DLD1 (cell line): ENCODE data around the gene CHRND.
"Not testable (repeated sequence)": the region's sequence is repeated elsewhere in the genome, so short reads cannot be mapped to it uniquely, and the experiment has no call there.

Experiments
- in situ Hi-C: cut with HindIII; loops from 2 replicates; pipeline ENCODE4 v1.10.0; 2017; ENCODE audit warnings: low sequenced_read_pairs

CHRND gene

DNA sequence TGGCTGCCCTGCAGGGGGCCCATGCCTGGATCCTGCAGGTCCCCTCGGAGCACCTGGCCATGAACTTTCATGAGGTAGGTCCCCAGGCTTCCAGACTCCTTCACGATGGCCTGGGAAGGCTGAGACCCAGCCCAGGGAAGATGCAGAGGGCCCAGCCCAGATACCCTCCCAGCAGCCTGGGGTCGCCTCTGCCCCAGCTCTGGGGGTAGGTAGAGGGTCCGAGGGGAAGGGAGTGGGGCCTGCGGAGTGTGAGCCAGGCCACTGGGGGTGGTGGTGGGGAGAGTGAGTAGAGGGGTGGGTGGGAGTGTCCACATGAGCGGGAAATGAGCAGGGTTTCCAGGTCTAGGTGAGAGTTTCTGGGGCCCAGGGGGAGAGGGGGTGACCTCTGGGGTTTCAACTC is 1.2 kb upstream of the CHRND start:
- in situ Hi-C loops, result no loop called here

DNA sequence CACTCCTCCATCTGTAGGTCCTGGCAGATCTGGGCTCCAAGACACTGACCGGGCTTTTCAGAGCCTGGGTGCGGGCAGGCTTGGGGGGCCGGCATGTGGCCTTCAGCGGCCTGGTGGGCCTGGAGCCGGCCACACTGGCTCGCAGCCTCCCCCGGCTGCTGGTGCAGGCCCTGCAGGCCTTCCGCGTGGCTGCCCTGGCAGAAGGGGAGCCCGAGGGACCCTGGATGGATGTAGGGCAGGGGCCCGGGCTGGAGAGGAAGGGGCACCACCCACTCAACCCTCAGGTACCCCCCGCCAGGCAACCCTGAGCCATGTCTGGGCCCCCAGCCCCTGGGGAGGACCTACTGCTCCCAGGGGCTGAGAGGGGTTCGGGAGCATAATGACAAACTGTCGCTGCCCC is 761 bp upstream of the CHRND start:
- in situ Hi-C loops, result no loop called here

DNA sequence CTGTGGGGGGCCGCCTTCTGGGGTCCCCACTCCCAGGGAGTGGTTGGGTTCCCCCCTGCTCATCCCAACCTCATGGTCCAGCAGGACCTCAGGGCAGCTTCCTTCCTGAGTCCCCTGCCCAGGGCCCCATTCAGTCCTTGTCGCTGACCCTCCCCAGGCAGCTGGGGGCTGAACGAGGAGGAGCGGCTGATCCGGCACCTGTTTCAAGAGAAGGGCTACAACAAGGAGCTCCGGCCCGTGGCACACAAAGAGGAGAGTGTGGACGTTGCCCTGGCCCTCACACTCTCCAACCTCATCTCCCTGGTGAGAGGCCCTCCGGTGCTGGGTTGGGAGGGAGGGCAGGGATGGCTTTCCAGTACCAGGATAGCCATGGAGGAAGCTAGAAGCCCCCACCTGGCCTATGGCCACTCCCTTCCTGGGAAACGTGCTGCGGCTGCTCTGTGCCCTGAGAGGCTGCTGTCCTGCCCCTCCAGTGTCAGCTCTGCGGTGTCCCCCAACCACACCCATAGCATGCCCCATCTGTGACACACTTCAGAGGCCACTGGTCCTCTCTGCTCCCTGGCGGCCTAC is 497 bp downstream of the CHRND start:
- in situ Hi-C loops, result no loop called here

DNA sequence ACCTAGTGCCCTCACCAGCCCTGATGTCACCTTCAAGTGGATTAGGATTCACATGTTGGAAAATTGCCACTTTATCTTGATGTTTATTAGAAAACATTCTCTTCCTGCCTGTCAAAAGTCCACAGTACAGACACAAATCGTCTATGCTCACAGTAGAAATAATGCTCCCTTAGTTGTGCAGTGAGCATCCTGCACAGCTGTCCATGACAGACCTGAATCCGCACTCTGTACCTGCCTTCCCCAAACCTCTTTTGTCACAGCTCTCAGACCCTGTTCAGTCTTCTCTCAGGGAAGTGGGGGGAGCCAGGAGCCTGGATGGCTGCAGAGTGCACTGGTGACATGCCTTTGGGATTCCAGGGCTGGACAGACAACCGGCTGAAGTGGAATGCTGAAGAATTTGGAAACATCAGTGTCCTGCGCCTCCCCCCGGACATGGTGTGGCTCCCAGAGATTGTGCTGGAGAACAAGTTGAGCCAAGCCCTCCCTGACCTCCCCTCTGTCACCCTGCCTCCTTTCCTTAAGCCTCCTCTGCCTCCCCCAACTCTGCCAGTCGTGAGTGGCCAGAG is 2.0 kb downstream of the CHRND start:
- in situ Hi-C loops, result no loop called here

DNA sequence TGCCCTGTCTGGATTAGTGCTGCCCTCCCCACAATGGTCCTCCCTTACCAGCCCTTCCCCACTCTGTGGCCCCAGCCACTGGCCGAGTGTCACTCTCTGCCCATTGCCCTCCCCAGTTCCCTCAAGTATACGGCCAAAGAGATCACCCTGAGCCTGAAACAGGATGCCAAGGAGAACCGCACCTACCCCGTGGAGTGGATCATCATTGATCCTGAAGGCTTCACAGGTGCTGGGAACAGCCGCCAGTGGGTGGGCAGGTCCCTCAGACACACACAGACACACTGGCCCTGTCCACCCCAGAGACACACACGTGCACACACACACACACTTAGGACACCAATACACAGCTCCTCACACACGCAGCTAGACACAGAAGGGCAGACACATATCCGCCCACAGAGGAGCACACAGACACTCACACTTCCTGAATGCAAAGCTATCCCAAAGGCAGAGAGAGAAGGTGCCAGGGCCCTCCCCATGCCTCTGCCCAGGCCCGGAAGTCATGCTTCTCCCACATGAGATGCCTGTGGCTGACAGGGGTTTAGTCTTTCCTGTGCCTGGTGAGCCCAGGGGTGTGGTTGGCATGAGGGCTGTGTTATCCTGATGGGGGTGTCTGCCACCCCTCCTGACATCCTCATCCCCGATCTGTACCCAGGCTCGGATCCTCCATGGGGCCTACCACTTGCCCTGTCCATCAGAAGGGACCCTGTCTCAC is 2.9 kb downstream of the CHRND start:
- in situ Hi-C loops, result no loop called here

DNA sequence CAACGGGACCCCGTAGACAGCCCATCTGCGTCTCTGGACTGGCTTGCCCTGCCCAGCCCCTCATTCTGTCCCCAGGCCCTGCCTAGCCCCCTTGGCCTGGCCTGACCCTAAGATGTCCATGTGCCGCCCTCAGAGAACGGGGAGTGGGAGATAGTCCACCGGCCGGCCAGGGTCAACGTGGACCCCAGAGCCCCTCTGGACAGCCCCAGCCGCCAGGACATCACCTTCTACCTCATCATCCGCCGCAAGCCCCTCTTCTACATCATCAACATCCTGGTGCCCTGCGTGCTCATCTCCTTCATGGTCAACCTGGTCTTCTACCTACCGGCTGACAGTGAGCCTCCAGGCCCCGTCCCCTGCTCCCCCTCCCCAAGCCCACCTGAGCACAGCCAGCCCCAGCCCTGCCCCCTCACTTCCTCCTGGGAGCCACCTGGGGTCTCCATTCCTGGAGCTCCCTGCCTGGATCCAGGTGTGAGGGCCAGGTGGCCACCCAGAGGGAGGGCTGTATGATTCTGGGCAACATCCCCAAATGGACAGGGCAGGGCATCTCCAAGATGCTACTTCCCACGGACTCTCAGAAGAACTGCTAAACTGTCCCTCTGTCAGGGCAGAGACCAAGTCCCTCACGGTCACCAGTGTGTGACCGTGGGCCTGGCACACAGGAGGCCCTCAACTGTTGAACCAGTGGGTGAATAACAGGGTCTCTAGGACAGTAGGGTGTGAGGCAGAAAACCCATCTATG is 4.0 kb downstream of the CHRND start:
- in situ Hi-C loops, result no loop called here

DNA sequence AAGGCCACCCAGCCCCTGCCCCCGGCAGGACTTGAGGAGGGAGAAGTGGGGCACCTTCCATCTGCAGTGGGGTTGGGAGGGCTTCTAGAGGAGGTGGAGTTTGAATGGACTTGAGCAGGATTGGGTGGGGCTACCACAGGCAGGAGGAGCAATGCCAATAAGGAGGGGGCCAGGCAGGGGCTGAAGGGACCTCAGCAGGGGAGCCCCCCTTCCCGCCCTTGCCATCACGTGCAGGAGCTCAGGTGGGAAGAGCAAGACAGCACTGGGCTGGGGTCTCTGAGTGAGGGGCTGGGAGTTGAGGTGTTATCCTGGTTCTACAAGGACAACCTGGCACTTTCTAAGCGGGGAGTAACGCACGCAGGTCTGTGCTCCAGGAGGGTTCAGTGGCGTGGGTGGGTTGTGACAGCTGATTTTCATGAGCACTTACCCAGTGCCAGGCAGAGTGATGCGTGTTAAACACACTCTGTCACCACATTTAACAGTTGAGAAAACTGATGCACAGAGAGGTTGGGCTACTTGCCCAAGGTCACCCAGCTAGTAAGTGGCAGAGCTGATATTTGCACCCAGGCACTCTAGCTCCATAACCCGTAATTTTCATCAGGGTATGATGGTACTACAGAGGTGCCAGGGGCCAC is 4.8 kb downstream of the CHRND start:
- in situ Hi-C loops, result no loop called here

DNA sequence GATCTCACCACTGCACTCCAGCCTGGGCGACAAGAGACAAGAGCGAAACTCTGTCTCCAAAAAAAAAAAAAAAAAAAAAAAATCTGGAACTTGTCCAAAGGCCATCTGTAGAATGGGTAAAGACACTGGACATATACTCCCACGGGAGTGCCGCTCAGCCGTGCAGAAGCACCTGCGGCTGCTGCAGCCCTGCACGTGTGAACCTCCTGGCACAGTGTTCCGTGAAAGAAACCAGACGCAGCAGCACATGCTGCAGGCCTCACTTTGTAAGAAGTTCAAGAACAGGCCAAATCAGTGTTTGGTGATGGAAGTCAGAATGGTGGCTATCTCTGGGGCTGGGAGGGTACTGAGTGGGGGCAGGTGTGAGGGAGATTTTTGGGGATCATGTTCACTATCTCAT is 6.5 kb downstream of the CHRND start:
- in situ Hi-C loops, result no loop called here

DNA sequence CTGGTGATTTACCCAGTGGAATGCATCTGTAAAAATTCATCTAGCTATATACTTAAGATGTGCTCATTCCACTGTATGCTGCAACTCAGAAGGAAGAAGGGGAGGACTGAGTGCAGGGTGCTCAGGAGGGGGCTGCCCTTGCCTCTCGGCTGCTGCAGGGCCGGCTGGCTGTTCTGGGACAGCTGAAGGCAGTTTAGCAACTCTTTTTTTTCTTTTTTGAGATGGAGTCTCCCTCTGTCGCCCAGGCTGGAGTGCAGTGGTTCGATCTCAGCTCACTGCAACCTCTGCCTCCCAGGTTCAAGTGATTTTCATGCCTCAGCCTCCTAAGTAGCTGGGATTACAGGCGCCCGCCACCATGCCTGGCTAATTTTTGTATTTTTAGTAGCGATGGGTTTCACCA is 6.9 kb downstream of the CHRND start:
- in situ Hi-C loops, result not testable (repeated sequence)

DNA sequence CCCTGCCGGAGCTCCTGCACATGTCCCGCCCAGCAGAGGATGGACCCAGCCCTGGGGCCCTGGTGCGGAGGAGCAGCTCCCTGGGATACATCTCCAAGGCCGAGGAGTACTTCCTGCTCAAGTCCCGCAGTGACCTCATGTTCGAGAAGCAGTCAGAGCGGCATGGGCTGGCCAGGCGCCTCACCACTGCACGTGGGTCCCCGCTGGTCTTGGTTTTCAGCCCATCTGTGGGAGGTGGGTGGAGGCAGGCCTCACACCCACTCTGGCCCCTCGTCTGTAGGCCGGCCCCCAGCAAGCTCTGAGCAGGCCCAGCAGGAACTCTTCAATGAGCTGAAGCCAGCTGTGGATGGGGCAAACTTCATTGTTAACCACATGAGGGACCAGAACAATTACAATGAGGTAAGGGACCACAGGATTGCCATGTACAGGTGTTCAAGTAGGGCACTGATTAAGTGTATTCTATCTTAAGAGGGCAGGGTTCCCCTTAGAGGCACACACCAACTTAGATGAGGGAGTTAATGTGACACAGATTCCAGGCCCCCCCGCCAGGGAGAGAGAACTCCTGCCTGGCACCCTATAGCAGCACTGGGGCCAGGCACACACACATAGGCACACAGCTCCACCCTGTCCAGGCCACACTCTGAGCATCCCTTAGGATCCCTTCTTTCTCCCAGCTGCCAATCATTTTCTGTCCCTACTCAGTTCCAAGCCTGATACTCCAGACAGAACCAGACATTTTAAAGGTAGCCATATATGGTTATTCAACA is 8.2 kb downstream of the CHRND start:
- in situ Hi-C loops, result no loop called here

DNA sequence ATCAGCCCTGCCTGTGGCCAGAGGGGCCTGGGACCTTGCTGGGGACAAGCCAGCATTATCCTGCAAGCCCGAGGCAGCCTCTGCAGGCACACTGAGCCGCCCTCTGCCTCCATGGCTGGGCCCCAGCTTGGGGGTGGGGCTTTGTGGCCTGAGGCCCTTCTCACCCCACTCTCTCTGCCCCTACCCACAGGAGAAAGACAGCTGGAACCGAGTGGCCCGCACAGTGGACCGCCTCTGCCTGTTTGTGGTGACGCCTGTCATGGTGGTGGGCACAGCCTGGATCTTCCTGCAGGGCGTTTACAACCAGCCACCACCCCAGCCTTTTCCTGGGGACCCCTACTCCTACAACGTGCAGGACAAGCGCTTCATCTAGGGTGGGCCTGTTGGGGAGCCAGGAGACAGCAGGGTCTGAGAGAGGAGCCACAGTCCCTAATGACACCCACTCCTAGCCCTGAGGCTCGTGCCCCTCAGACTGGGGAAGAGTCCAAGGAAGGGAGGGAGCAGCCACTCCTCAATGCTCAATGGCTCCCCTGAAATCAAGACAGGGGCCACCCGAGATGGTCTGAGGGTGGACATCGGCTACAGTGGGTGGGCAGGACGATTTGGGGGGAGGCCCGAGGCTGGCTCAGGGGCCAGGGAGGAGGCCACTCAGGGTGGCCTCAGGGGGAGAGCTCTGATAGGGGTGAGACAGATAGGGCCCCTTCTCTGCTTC is 9.1 kb downstream of the CHRND start:
- in situ Hi-C loops, result no loop called here

DNA sequence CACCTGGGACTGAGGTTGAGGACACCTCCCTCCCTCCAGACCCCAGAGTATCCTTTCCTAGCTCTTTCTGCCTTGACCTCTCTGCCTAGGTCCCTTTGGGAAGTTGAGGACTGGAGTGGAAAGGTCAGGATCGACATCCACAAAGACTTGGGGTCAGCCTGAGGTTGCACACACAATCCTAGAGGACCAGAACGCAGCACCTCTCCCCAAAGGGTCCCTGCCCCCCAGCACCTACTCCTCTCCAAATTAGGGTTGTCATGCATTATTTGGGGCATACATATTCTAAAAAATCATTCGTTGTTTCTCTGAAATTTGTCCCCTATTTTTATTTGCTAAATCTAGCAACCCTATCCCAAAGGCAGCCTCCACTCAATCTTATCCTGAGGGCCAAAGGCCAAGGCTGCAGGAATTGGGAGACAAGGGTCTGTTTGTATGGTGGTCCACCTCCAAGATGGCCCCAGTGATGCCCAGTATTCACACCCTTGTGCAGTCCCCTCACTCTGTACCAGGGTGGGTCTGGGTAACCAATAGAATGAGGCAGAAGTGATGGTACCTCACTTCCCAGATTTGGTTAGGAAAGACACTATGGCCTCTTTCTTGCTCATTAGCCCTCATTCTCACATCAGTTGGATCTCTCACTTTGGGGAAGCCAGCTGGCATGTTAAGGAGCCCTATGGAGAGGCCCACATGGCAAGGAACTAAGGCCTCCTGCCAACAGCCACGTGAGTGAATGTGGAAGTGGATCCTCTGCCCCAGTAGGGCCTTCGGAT is 10.0 kb downstream of the CHRND start:
- in situ Hi-C loops, result no loop called here

DNA sequence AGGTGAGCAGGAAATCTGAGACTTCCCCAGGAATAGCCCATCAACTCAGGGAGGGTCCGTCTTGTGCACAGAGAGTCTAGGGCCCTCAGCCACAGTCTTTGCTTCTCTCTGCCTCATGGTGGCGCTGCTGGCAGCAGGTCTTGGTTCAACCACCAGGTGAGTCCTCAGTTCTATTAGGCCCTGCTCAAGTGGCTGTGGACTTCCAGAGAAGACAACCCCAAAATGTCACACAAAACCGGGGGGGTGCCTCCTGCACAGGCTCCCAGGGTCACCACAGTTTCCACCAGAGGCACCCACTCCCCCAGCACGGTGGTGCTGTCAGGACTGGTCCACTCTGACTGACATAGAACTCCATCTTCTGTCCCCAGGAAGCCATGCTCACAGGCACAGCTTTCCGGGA is 11.1 kb downstream of the CHRND start:
- in situ Hi-C loops, result no loop called here

DNA sequence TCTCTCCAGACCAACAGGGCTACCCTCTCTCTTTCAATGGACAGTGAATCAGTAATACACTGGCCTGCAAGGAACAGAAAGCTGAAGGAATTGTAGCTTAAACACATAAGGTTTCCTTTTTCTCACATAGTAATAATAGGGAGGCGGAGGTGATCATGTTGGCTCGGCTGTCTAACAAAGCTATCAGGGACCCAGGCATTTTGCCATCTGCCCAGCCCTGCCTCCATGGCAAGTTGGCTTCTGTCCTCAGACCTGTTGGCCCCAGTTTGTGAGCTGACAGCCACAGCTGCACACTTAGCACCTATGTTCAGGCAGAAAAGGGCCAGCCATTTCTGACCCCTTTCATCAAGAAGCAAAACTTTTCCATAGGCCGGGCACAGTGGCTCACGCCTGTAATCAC is 11.5 kb downstream of the CHRND start:
- in situ Hi-C loops, result no loop called here

DNA sequence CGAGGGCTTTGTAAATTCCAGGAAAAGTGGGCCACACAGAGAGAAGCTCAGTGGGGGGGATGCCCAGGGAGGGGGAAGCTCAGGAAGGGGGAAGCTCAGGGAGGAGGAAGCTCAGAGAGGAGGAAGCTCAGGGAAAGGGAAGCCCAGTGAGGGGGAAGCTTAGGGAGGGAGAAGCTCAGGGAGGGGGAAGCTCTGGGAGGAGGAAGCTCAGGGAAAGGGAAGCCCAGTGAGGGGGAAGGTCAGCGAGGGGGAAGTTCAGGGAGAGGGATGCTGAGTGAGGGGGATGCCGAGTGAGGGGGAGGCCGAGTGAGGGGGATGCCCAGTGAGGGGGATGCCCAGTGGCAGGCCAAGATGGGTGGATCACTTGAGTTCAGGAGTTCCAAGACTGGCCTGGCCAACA is 12.7 kb downstream of the CHRND start:
- in situ Hi-C loops, result no loop called here

DNA sequence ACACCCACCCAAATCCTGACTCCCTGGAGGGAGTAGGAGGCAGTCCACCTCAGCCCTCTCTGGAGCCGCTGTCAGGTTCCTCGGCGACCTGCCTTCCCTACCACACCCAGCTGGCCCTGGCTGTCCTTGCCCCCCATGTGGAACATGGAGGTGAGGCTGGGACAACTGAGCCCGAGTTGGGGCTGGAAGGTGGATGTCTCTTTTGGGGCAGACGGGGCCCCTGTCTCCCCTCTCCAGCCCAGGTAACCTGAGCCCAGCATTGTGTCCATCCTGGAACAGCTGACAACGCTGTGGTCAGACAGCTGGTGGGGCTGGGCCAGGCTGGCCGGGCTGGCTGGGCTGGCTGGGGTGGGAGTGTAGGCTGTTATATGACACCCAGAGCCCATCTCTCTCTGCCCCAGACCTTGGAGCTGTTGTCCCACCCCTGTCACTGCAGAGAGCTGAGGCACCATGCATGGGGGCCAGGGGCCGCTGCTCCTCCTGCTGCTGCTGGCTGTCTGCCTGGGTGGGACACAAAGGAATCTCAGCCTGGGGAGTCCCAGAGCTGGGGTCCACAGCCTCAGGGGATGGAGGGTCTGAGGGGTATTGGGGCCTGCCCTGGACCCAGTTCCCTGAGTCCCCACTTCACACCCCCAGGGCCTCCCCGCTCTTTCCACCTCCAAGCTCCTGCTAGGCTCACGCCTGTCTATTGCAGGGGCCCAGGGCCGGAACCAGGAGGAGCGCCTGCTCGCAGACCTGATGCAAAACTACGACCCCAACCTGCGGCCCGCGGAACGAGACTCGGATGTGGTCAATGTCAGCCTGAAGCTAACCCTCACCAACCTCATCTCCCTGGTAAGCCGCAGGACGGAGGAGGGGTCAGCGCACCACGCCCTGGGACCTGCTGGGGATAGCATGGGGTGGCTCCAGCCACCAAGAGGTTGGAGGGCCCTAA is 13.6 kb downstream of the CHRND start, which contains the start of gene CHRNG:
CHRNG (plus strand) TSS at position 395 of the 934 bp plus-strand sequence; CDS start at position 451, 56 bp downstream.
- in situ Hi-C loops, result no loop called here

DNA sequence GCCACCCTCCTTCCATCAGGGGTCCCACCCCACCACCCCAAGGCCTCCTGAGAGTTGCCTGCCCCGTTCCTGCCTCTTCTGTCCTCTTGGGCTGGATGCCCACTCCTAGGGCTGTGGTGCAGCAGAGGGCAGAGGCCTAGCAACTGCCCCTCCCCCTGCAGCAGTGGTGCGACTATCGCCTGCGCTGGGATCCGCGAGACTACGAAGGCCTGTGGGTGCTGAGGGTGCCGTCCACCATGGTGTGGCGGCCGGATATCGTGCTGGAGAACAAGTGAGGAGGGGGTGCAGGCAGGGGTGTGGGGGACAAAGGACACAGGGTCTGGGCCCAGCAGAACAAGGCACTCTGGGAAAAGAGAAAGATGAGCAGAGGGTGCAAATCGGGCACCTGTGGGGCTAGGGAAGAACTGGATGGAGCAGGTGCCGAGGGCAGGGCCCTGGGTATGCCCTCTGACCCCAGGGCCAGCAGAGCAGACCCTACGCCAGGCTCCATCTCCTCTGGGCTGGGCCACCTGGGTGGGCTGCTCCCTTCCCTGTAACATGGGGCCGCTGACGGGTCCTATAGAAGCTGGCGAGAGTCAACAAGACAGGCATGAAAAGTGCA is 14.6 kb downstream of the CHRND start:
- in situ Hi-C loops, result no loop called here
